GM19468 (cell line): ENCODE results near the gene BRD1.

Experiments used
- ATAC-seq: cut with Tn5 transposase; IDR thresholded peaks from one replicate; pipeline ENCODE4 v1.9.1; 2021; ENCODE audit warnings: mild to moderate bottlenecking, moderate library complexity, moderate number of reproducible peaks; ENCODE audit not compliant: unreplicated experiment; ENCODE audit errors: extremely low read depth

The BRD1 gene

DNA sequence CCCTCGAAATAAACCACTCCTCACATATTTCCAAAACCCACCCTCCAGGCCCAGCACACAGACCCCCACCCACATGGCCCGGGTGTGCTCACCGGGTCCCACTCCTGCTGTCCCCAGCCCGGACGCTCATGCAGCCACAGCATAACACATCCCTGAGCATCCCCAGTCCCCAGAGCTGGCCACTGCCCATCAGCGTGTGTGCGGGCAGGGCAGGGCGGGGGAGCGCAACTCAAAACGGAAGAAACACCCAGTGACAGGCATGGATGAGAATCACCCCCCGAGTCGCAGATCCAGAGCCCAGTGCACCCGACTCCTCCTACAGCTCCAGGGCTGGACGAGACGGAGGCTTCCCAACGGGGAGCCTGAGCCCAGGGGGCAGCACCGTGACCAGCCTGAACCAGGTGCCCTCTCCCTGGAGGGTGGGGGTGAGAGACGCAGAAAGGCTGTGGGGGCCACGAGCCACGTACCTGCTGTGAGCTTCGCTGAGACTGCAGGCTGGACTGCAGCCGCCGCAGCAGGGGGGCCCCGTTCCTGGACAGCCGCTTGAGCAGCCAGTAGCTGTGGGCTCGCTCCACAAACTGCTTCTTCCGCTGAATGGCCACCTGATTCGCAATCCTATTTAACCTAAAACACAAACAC, 23.8 kb downstream of the BRD1 start:
- ATAC-seq = no peak

DNA sequence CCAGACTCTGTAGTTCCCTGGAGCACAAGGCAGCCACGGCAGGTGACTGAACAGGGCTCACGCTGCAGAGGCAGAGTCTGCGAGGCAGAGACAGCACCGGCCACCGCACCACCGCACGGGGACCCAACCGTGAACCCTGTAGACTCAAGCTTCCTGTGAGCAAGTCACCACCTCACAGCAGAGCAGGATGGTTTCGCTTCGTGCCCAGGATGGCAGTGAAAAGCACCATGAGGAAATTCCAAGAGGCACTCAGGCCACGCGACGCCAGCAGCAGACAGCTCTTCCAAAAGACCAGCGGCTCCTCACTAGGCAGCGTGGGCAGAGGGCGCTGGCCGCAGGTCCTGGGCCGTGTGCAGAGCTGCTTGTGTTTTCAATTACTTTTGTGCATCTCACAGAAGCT, 24.5 kb downstream of the BRD1 start:
- no peak for ATAC-seq

DNA sequence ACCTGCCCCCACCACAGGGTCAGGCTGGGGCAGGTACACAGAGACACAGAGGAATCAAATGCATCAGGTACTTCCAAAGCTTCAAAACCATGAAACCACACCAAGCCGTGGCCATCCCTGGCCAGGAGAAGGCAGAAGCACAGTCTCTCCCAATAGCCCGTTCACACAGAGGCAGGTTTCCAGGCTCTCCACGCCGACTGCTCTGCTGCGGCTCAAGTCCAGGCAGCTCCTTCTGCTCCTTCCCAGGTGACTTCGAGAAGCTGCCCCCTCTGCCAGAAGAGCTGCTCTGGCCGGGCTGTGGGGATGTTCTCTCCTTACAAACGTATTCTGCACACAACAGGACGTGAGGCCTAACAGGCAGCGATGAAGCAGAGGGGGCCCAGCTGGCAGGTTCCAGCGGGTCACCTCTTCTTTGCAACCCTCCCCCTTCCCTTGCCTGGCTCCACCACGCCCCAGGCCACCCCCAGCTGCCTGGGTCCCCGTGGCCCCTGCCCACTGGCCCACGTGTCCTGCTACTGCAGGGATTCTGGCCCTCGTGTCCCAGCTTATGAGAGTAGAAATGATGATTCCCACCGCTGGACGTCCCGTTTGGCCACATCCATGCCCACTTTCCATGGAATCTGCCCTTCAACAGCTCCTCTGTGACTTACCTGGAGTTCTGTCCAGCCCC, 26.1 kb downstream of the BRD1 start:
- no peak for ATAC-seq

DNA sequence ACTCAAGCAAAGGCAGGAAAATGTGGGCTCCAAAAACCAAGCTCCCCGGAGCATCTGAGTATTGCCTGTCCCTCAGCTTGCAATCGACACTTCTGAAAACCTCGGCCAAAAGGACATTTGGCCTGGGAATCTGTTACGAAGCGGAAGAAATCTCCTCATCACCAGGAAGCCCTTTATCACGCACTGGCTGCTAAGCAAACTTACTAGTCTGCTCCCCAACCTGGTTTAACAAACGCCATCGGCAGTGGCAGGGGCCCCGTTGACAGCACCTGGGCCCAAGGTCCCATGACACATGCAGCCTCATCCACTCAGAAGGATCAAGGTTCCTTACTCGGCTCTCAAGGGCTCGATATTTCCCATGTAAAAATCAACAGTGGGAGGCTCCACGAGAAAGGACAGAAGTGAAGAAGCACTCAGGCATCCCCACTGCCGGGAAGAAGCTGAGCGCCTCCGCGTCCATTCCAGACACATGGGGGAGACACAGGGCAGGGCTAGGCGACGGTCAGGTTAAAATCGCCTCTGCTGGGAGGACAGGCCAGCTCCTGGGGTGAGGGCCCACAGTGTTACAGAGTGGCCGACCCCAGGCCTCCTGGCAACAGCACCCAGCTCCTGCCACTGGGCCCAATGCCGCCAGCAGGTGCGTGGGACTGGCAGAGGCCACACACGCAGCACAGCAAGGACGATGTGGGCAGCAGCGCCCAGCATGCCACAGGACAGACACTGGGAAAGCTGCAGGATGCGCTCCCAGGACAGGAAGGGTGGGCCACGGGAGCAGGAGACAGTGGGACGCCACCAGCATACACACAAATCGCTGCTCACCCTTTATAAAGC, 27.1 kb downstream of the BRD1 start:
- ATAC-seq = no peak

DNA sequence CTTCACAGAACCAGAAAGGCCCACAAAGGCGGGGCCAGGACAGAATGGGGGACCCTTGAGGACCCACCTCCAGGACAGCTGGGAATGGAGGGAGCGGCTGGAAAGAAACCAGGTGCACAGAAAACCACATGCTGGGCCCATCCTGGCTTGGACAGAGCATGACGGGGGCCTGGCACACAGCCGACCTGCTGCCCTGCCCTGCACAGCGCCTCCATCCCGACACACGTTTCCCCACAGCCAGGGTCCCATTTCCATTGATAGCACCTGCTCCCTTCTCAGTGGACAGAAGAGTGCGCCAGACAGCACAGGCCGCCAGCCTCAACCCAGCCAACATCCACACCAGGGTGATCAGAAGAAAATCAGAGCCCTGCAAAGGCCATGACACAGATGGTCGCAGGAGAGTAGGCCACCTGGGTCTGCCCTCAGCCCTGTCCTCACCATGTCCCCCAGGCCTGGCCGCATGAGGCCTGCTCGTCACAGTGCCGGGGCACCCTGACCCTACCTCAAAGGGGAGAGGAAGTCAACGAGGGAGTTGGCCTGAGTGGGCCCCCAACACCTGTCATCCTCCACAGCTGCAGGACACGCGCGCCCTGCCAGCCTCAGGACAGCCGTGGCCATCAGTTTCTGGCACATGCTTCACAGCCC, 28.1 kb downstream of the BRD1 start:
- no peak for ATAC-seq

DNA sequence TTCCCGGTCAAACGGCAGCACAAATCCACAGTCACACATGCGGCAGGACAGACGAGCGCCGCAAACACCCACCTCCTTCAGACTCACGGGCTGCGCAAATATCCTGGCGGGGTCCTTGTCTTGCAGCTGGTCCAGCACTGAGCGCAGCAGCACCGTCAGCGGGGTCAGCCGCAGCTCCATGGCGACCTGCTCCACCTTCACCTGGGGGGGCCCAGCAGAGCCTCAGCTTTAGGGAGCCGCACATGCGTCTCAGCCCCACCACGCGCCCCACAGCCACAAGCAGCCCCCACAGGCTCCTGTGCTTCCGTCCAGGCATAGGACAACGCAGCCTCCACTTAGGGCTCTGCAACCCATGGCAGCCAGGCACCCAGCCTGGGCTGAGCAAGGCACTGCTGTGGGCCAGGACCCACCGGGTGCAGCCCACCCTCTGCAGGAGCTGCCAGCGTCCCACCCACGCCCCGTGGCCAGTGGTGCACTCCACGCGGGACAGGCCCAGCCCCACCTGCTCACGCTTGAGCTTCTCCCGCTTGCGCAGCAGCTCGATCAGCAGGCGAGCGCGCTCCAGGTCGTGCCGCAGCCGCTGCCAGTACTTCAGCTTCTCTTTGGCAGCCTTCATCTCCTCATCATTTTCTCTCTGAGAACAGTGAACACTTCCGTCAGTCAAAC, 29.1 kb downstream of the BRD1 start:
- ATAC-seq = no peak

DNA sequence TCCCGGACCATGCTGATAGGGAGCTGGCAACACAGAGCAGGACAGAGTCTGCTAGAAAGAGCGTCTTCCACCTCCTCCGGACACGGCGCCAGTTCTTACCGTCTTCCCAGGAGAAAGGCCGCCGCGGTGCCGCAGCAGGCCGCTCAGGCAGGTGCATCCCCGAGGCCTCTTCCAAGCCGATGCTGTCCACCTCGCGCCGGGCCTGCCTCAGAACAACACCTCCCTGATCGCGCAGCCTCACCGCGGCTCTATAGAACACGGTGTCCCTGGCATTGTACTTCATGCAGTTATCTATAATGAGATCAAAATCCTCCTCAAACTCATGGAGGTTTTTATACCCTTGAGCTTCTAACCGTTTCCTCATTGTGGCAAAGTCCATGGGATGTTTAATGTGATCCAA, 30.0 kb downstream of the BRD1 start:
- no peak for ATAC-seq

DNA sequence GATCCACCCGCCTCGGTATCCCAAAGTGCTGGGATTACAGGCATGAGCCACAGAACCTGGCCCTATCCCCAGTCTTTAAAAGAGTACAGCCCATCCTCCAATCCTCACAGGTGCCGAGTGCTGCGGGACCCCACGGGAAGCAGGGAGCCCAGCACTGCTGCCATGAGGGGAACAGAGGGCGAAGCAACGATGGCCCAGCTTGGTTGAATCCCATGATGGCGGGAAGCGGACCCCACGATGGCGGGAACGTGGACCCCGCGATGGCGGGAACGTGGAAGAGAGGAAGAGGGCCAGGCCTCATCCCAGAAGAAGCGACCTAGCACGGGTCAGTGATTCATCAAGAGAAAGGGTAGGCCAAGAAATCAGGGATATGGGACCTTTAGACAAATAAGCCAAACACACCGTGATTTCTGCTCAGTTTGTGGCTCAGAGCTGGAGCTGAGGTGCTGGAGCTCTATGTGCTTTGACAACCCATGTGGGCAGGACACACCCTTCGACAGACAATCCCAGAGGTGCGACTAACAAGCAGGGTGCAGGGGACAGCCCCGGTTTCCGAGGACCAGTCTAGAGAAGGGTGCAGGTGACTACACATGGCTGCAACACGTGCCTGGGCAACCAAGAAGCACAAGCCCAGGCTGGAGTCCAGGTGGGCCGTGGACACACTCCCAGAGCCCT, 30.9 kb downstream of the BRD1 start:
- no peak for ATAC-seq

DNA sequence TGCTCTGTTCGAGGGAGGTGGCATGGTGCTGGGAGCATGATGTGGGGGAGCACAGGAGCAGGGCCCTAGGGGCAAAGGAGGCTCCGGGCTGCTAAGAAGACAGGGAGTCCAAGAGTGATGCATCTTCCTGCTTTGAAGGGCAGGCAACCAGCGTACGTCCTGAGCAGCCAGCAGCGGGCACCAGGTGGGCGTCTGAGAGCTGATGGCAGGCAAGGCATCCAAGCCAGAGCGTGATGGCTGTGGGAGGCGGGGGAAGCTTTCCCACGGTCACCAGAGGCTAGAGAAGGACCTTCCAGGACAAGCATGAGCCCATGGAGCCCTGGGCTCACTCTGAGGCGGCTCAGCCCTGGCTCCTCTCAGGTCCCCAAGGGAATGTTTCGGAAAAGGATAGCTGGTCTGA, 32.2 kb downstream of the BRD1 start:
- no peak for ATAC-seq

DNA sequence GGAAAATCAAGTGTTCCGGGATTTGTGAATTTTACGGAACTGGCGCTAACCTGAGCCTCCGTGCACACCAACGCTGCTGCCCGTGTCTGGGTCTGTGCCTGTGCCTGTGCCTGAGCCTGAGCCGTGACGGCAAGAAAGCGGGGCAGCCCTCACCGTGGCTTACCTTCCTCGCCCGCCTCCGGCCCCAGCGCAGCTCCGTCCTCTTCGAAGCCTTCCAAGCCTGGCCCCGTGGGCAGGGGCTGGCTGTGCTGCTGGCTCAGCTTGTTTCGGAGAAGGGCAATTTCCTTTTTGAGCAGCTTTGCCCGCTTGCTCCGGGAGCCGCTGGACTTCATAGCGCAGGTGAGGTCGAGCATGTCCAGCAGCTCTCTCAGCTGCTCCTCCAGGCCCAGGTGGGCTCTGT, 33.8 kb downstream of the BRD1 start:
- ATAC-seq = no peak

DNA sequence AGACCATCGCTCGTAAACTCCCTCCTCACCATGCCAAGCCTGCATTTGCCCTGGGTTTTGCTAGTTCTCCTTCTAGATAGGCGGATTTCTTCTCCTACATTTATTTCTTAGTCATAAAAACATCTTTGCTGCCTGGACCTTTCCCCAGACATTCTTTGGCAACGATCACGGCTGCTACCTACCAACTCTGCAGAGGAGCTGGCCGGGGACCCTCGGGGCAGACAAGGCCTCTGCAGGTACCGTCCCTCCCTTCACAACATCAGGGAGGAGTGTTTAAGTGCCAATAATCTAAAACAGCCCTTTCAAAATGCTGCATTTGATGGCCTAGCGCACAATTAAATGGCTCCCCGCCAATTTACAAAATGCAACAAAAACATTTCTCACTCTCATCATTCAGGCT, 34.4 kb downstream of the BRD1 start:
- no peak for ATAC-seq

DNA sequence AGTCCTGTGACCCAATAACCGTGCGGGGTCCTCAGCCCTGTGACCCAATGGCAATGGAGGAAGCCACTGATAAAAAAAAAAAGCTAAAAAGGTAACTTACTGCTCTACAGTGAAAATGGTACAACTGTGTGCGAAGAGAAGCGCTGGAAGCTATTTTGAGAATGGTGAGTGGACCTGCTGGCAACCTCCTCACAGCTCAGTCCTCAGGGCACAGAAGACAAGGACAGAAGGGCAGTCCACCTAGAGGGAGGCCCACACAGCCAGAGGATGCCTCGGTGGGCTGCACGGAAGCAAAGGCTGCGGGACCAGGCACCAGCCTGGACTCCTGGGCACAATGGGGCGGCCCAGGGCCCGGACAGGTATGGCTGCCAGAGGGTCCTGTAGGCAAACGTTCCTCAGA, 35.6 kb downstream of the BRD1 start:
- no peak for ATAC-seq

DNA sequence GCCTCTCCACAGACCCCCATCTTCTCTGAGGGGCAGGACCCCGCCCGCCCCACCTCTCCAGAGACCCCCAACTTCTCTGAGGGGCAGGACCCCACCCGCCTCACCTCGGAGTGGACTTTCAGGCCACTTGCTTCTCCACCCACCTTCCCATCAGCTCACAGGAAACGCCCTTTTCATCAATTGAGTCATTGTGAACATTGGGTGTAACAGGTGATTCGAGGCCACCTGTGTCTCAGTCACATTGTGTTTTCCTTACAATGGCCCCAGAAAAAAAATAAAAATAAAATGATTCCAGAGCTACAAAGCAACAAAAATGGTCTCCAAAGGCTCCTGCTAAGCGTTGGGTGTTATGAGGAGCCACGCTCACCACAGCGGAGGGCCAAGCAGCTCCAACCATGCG, 36.0 kb downstream of the BRD1 start:
- ATAC-seq = no peak

DNA sequence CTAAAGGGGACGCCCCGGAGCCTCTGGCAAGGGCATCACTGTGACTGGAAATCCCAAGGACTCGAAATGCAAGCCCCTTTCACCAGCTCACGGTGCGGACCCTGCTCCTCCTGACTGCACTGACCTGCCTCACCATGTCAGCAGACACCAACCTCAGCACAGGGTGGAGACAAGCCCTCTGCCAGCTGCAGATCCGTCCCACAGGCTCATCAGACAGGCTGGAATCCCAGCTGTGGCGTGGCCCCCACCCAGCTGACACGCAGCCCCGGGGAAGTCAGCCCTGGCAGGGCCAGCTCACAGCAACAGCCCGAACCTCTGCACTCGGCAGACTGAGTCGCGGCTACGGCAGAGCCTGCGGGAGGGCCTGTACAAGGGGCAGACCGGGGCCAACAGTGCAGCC, 36.8 kb downstream of the BRD1 start:
- ATAC-seq = no peak

DNA sequence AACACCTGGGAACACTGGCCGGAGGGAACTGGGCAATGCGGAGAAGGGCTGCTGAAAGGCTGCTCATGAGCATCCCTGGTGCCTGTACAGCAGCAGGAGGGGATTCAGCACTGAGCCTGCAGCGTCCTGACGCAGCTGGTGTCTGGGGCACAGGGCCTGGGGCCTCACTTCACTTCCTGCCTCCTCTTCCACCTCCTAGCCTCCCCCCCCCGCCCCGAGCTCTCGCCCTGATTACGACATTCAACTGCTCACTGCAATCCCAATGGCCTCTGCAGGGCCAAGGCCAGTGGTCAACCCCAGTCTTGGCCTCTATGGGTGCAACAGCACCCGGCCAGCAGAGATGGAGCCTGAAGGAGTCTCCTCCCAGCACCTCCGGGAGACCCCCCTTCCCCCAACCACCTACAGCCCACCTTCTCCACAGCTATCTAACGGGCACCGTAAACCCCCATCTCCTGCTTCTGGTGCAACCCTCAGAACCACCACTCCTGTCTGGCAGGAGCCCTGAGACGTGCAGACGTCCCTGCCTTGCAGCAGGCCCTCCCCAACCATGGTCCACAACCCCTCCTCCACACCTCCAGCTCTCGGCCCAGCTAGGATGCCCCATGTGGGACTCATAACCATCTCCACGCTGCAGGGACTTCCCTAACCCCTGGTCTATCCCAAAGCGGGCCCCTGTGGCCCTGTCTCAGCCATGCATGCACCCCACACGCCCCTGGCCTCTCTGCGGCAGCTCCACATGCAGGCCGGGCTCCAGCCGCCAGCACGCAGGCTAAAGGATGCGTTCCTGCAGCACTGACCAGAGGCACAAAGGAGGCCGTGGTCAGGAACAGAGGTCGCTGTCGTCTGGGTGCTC, 38.2 kb downstream of the BRD1 start:
- ATAC-seq = no peak

DNA sequence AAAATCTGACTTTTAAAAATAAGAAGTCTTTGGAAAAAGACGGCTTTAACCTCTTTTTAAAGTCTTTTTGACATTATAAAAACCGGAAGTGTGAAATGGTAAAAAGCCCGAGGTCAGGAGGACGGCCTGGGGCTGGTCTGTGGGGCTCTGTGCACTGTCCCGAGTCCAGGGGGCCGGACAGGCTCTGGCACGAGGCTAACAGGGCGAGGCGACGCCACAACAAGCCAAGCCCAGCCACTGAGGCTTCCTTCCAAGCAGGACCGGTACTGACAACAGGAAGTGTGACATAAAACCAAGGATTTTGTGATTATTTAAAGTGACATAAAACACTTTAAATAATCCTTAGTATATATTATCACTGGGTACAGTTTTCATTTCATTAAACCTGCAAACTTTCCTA, 39.2 kb downstream of the BRD1 start:
- no peak for ATAC-seq

DNA sequence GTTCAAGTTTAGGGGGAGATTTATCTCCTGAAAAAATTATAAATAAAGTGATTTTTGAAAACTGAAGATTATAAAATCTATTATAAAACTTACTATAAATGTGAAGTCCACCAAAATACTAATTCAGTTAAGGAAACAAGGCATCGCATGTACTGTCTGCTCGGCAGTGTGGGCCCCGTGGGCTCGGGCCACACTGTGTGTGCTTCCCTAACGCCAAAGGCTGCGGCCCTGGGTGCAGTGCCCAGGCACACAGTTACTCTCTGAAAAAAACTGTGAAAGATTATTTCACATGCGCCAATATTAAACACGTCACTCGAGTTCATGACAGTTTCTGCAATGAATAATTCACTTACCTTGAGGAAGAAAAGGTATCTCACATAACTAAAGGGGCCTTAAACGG, 39.8 kb downstream of the BRD1 start:
- no peak for ATAC-seq

DNA sequence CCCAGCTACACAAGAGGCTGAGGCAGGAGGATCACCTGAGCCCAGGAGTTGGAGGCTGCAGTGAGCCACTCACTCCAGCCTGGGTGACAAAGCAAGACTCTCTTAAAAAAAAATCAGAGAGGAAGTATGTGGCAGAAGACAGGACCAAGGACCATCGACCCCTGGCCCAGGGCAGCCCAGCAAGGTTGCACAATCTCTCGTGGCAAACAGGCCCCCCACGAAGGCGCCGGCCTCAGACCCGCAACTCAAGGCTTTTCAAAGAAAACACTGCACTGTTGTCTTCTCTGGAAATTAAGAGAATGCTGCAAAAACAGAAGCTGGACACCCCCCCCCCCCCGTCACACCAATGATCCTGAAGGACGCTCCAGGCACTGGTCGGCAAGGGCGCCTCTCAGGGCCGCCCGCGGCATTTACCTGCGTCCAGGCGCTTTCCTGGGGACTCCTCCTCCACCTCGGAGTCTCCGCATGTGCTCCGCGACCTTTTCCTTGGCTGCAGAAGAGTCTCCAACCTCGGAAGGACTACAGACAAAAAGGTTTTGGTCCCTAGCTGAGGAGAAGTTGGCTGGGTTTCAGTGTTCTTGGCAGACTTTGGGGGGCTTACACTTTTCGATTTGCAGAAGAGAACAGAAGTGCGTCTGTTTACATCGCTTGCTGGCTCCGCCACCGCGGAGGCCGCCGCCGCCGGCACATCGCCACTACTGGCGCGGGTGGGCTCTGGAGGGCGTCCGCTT, 40.5 kb downstream of the BRD1 start:
- no peak for ATAC-seq
